GM21786 (cell line): ENCODE data around the gene PTPN7.
"Not testable (repeated sequence)": the region's sequence is repeated elsewhere in the genome, so short reads cannot be mapped to it uniquely, and the experiment has no call there.

ENCODE experiments used
- ATAC-seq: cut with Tn5 transposase; IDR thresholded peaks from one replicate; pipeline ENCODE4 v1.9.1; 2021; ENCODE audit not compliant: unreplicated experiment

The PTPN7 gene

DNA sequence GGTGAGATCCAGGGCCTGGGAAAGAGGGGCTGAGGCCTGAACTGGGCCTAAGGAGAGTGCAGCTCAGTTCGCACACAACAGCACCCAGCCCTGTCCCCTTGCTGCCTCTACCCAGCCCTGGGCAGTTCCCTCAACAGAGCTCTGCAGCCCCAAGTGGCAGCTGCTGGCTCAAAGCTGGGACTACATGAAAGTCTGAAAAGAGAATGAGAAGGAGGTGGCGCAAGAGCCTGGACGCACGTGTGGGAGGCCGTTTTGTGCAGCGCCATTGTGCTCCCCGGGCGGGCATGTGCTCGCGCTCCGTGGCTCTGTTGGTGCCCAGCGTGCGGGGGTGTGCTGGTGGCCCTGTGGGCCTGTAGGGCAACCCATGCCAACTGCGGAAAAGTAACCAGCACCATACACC is 27.4 kb downstream of the PTPN7 start:
- ATAC-seq, result no peak

- no peak for ATAC-seq
Observed at GRCh38 chr1:202131956-202132821, 28.2 kb downstream of the PTPN7 start.

DNA sequence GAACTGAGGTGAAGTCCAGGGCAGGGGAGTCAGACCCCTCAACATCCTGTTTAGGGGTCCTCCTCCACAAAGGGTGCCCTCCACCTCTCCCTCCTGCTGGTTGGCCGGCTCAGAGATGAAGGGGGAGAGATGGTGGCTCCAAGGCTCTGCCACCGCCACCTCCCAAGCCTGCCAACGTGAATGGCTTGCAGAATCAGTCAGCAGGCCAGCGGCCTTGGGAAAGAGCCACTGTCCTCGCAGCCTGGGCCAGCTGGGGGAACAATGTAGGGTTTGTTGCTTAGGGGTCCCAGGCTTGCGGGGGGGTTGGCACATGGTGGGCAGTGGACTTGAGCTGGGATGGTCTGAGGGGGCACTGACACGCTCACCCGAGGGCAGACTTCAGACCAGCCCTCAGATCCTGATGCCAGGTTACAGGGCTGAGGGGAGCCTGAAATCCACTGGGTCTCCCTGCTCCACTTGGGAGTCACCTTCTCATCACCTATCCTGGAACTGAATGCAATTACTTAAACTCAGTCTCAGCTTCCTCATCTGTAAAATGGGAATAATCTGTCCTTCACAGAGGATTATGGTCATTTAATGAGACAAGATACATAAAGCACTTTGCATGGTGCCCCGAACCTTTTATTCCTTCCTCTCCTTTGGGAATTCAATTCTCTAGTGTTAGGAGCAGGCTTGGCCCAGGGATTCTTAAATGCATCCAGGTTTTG is 29.4 kb downstream of the PTPN7 start:
- ATAC-seq, result no peak

GRCh38 chr1:202130297-202130721 is 30.1 kb downstream of the PTPN7 start:
- no peak for ATAC-seq

GRCh38 chr1:202129453-202130296 is 30.7 kb downstream of the PTPN7 start:
- ATAC-seq, result no peak

GRCh38 chr1:202127836-202128622 is 32.4 kb downstream of the PTPN7 start:
- ATAC-seq, result no peak

DNA sequence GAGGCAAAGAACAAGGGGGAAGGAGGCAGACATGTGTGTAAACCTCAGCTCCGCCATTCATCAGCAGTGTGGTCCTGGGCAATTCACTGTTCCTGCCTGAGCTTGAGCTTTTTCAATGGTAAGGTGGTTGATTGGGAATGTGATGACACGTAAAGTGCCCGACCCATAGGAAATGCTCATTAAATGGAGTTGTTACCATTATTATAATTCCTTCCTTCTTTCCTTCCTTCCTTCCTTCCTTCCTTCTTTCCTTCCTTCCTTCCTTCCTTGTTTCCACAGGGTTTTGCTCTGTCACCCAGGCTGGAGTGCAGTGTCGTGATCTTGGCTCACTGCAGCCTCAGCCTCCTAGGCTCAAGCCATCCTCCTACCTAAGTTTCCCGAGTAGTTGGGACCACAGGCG is 33.3 kb downstream of the PTPN7 start:
- no peak for ATAC-seq

- no peak for ATAC-seq
Observed at GRCh38 chr1:202126426-202126825, 34.0 kb downstream of the PTPN7 start.

DNA sequence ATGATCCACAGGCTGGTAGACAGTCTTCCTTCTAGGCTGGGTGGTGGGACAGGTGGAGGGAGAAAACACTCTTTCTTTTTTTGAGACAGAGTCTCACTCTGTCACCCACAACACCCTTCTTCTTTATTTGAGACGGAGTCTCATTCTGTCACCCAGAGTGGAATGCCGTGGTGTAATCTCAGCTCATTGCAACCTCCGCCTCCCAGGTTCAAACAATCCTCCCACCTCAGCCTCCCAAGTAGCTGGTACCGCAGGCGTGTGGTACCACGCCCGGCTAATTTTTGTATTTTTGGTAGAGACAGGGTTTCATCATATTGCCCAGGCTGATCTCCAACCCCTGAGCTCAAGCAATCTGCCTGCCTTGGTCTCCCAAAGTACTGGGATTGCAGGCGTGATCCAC is 34.8 kb downstream of the PTPN7 start:
- no peak for ATAC-seq

GRCh38 chr1:202124142-202124541 is 36.3 kb downstream of the PTPN7 start:
- ATAC-seq, result no peak

DNA sequence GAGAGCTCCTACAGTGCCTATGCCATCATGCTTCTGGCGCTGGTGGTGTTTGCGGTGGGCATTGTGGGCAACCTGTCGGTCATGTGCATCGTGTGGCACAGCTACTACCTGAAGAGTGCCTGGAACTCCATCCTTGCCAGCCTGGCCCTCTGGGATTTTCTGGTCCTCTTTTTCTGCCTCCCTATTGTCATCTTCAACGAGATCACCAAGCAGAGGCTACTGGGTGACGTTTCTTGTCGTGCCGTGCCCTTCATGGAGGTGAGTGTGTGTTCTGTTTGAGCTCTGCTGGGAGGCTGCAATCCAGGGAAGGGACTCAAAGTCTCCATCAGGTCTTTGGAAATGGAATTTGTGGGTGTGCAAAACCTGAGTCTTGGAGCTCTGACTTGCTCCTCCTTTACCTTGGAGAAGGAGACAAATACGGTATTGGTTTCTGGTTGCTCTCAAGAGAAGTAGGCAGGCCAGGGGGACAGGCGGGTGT is 37.0 kb downstream of the PTPN7 start:
- no peak for ATAC-seq

GRCh38 chr1:202122639-202123335 is 37.6 kb downstream of the PTPN7 start, which contains the start of gene GPR37L1:
GPR37L1 (plus strand) TSS chr1:202122917; CDS start chr1:202122964, 47 bp downstream.
- ATAC-seq, result no peak

GRCh38 chr1:202121006-202121405 is 39.4 kb downstream of the PTPN7 start:
- ATAC-seq, result no peak

- no peak for ATAC-seq
Observed at GRCh38 chr1:202117898-202118371, 42.5 kb downstream of the PTPN7 start.

DNA sequence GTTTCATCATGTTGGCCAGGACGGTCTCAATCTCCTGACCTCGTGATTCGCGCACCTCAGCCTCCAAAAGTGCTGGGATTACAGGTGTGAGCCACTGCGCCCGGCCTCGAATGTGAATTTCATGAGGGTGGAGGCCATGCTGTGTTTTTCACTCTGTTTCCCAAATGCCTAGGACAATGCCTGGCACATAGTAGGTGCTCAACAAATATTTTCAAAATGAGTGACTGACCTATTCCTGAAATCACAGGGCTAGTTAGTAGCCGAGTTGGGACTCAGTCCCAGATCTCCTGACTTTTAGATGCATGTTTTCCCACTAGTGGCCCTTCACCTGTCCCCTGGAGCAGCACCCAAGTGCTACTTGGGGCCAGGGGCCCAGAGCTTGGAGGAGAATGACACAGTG is 44.1 kb downstream of the PTPN7 start:
- no peak for ATAC-seq

DNA sequence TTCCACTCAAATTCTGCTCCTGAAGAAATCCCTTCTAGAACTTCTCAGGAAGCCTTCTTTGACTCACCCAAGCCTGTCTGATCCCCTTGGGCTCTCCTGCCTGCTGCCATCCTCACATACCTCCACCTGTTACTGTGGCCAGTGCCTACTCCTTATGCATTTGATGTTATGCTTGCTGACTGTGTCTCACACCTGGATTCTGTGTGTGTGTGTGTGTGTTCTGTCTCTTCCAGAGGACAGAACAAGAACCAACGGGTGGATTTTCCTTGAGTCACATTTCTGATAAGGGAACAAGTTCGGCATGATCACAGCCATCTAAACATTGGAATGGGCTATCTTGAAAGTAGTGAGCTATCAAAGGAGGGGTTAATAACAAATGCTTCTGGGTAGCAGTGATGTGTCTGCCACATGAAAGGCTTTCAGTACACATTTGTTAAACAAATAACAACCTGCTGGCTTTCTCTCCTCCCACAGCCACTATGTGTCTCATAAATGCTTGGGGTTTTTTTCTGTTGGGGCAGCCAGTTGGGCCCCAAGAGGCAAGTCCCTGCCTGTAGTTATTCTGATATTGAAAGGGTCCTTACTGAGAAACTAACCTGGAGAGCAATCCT is 46.6 kb downstream of the PTPN7 start:
- peak; percentile 37 for ATAC-seq

DNA sequence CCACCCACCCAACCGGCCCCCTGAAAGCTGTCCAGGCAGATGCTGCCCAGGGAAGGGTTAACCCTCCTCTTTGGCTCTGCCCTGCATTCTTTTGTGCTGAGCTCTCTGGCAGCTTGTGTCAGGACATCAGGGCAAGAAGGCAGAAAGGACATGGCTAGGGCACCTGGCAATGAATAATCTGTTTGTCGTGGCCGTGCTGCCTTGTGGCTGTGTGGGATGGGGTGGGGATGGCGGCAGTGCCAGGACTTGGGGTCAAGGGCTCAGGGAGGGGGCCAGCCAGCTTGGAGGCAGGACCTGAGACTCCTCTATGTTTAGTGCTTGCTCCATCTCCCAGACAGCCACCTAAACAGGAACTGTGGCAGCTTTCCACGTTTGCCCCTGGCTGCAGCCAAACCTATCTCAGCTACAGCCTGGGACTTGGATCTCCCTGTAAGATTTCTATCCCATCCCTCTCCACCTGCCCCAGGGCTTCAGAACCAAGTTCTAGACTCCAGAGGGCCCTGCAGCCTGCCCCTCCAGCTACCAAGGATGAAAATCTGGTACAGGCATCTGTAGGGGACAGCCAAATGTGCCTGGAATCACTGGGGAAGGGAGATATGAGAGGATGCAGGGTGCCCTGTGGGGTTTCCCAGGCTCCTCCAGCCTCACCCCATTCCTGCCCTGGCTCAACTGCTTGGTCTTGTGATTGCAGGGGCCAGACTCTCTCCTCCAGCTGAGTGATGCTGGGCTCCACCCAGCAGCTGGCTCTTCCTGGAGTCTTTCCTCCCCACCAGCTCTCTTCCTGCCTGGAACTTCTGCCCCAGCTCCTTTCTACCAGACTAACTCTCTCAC is 47.3 kb downstream of the PTPN7 start:
- no peak for ATAC-seq

- not testable (repeated sequence) for ATAC-seq
Observed at GRCh38 chr1:202111589-202111988, 48.8 kb downstream of the PTPN7 start.
